Cerebellar cortex (tissue), 1 donor: ENCODE results near the gene NUP98.

Source experiments
- DNase-seq: peaks from one replicate; pipeline ENCODE4 v3.0.0-alpha.2; 2015; ENCODE audit warnings: low spot score

NUP98 gene

DNA sequence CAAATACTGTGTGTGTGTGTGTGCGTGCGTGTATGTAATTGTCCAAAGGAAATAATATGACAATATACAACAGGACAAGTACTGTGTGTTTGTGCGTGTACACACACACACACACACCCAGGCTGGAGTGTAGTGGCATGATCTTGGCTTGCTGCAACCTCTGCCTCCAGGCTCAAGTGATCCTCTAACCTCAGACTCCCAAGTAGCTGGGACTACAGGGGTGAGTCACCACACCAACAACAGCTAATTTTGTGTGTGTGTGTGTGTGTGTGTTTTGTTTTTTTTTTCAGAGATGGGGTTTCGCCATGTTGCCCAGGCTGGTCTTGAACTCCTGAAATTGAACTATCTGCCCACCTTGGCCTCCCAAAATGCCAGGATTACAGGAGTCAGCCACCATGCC is 61.5 kb downstream of the NUP98 start:
- DNase-seq, result no peak

DNA sequence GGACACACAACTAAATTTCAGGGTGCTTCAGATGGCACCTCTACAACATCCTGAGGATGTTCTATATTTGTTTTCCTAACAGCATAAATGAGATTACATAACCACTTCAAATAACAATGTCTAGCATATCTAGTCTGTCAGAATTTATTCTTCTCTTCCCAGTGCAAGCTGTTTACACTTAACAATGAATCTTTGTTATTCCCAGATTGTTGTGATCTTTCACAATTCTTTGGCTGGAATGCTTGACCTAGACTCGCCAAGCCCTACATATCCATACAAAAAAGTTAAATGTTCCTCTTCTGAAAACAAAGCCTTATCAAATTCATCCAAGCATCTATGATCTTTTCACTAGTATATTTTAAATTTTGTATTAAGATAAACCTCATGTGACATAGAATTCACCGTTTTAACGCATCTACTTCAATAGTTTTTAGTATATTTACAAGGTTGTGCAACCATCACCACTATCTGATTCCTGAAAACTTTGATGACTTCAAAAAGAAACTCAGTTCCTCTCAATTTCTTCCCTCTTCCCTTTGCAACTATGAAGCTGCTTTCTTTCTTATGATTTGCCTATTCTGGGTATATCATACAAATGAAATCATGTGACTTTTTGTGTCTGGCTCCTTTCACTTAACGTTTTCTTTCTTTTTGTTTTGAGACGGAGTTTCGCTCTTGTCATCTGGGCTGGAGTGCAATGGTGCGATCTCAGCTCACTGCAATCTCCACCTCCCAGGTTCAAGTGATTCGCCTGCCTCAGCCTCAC is 64.5 kb downstream of the NUP98 start:
- no peak for DNase-seq

DNA sequence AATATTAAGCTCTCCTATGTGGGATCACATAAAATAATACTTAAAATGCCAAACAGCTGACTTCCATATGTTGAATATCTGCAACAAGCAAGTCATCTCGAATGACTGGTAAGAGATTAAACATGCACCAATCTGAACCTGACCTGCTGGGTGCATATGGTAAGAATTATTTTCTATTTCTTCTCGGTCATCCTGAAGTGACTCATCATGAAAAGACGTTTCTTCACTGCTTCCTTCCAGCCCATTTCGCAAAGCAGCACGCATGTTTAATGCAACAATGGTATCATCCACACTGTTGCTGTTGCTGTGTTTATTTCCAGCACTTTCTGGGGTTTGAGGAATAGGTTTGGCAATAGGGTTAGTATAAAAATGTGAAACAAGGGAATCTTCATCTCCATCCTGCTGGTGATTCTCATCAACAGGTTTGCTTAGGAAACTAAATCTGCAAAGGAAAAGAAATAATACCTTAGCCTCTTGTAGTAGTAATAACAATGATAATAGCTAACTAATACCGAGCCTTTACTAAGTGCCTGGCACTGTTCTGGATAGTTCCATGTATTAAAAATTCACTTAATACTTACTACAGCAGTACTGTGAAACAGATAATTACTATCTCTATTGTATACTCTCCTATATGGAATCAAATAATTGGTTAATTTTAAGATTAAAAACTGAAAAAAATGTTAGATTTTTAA is 74.2 kb downstream of the NUP98 start:
- DNase-seq, result no peak

DNA sequence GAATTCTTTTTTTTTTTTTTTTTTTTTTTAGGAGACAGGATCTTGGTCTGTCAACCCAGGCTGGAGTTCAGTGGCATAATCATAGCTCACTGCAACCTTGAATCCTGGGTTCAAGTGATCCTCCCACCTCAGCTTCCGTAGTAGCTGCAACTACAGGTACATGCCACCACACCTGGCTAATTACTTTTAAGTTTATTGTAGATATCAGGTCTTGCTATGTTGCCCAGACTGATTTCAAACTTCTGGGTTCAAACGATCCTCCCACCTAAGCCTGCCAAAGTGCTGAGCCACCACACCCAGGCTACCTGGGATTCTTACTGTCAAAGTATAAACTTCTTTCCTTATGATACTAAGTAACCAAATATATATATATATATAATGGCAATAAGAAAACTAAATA is 75.3 kb downstream of the NUP98 start:
- DNase-seq, result no peak

DNA sequence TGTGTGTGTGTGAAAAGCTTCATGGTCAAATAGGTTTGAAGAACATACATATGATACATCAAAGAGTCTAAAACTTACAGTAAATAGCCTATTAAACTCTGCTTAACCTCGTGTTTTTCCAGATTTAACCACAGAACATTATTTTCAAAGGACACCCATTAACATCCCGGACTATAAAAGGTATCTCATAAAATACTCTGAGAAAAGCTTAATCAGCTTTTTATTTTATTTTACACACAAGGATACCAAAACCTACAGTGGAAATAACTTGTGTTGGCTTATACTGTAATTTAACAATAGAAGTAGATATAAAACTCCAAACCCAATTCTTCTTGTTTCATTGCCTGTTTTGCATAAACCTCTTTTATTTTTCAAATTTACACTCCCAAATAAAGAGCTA is 76.4 kb downstream of the NUP98 start:
- no peak for DNase-seq

DNA sequence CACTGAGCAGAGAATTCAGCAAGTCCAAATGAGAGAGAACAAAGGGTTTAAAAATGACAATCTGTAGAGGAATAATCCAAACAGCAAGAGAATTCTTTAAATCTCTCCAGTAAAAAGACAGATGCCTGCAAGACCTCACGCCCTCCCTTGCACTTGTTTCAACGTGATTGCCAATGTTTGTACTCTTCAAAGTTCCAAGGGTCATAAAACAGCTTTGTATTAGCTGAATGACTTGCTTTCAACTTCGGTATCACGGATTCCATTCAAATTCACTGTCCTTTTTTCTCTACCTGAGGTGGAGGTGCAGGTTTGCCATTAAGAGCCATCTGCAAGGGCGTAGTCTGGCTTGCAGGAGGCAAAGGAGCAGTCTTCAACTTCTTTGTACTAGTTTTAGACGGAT is 85.1 kb downstream of the NUP98 start:
- DNase-seq, result no peak

DNA sequence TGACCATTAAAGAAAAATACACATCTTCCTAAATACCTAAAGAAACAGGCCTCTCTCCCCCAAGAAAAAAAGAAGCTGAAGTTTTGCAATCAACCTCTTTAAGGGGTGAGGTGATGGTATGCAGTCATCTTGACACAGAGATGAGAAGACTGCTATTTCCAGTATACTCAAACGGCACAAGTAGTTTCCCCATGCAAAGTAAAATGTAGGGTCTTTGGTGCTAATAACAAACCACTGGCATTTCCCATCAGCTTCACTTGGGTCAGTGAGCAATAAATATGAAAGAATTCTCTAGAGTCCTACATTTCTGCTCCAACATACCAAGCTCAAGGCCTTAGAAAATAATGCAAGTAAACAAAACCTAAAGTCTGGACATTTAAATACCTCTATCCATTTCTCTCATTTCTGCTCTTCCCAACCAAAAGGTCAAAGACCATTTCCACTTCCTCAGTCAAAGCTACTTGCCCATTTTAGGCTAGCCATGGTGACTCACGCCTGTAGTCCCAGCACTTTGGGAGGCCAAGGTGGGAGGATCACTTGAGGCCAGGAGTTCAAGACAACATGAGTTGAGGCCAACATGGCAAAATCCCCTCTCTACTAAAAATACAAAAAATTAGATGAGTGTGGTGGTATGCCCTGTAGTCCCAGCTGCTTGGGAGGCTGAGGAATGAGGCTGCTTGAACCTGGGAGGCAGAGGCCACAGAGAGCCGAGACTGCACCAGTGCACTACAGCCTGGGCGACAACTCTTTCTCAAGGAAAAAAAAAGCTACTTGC is 86.7 kb downstream of the NUP98 start:
- no peak for DNase-seq

DNA sequence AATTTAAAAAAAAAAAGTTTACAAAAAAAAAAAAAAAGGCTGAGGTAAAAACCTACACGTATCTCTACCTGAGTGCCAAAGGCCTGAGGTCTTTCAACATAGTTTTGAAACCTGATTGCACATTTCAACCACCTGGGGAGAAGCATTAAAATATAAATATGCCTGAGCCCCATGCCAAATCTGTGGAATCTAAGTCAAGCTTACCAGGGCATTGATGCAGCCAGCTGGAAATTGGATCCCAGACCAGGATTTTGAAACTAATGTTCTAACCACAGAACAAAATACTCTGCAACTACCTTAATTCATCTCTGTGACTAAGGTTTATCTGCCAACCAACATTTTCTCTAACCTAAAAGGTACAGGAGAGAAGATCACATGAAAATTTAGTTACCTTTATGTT is 87.4 kb downstream of the NUP98 start:
- no peak for DNase-seq

DNA sequence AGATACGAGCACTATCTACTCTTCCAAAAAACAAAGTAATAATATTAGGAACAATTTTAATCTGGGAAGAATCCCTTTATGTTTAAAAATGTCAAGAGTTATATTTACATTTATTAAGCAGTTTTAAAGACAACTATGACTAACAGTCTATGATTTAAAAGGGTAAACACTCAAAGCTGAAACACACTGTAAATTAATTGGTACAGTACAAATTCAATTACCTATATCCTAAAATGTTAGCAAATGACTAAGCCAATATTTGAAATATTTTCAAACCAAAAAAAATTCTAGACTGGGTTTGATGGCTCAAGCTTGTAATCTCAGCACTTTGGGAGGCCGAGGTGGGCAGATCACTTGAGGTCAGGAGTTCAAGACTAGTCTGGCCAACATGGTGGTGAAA is 90.2 kb downstream of the NUP98 start:
- no peak for DNase-seq

DNA sequence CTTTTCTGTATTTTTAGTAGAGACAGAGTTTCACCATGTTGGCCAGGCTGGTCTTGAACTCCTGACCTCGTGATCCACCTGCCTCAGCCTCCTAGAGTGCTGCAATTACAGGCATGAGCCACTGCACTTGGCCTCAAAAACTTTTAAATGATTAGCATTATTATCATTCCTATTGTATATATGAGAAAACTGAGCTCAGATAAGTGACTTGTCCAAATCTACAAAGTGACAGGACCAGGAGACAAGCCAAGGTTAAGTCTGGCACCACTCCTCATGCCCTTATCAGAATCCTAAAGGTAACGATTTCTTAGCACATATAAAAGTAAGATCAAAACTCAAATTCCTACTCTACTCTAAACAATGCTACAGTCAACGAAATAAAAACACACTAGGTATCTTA is 94.0 kb downstream of the NUP98 start:
- DNase-seq, result no peak

DNA sequence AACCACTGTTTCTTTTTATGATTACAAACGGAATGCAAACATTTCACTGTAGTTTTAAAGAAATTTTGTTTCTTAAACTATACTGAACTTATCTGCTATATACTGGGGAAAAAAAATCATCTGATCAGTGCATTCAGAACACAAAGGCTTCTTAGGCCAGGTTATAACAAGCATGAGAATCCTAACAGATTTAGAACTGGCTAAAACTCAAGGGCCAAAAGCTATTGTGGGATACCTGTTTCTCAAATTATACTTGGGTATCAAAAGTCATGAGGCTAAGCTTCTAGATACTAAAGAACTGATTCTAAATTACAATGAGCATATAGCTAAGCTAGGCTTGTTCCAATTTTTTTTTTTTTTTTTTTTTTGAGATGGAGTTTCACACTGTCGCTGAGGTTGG is 96.4 kb downstream of the NUP98 start:
- DNase-seq, result no peak

DNA sequence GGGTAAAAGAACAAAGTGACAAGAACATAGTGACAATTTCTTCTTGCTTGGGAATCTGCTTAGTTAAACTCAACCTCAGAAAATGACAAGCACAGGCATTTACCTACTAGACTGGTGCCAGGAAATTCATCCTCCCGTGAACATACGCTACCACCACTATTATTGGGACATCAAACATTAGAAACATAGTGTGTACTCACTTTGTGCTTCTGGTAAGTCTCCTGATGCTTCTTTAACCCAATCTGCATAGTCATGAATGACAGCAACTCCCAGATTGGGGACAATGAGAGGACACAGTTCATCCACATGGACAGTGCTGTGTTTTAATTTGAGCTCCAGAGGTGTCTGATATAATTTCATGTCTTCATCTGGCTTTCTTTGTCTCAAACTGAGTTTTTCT is 96.9 kb downstream of the NUP98 start:
- DNase-seq, result no peak

DNA sequence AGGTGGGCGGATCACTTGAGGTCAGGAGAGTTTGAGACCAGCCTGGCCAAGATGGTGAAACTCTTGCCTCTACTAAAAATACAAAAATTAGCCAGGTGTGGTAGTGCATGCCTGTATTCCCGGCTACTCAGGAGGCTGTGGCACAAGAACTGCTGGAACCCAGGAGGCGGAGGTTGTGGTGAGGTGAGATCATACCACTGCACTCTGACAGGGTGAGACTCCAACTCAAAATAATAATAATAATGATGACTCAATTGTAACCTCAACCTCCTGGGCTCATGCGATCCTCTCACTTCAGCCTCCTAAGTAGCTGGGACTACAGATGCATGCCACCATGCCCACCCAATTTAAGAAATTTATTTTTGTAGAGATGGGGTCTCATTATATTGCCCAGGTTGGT is 110.6 kb downstream of the NUP98 start:
- DNase-seq, result no peak

DNA sequence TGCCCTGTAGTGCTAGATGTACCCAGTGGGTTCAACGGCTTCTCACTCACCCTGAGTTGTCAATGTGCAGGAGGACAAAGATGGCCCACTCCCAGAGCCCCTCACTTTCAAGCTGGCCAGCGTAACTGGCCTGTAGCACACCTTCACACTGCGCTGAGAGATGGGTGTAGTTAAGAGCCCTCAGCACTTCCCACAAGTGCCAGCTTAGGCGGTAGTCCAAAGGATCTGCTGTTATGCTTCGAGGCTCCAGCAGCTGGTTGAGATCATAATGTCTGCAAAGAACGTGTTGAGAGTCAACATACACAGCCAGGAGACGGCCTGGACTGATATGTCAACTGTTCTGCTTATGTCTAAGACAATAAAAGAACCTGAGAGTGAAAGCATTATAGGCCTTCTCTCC is 111.4 kb downstream of the NUP98 start:
- no peak for DNase-seq

DNA sequence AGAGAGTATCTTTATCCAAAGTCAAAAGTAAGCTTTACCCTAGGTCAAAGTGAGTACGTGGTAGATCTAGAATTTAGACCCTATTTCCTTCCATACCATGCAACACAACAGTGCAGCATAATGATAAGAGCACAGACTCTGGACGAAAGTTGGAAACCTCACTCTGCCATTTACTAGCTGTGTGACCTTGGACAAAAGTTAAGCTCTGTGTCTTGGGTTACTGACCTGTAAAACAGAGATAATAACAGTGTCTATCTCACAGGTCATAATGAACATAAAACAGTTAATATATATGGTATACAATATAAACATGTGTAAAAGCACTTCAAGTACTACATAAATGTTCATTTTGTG is 112.6 kb downstream of the NUP98 start:
- DNase-seq, result no peak

DNA sequence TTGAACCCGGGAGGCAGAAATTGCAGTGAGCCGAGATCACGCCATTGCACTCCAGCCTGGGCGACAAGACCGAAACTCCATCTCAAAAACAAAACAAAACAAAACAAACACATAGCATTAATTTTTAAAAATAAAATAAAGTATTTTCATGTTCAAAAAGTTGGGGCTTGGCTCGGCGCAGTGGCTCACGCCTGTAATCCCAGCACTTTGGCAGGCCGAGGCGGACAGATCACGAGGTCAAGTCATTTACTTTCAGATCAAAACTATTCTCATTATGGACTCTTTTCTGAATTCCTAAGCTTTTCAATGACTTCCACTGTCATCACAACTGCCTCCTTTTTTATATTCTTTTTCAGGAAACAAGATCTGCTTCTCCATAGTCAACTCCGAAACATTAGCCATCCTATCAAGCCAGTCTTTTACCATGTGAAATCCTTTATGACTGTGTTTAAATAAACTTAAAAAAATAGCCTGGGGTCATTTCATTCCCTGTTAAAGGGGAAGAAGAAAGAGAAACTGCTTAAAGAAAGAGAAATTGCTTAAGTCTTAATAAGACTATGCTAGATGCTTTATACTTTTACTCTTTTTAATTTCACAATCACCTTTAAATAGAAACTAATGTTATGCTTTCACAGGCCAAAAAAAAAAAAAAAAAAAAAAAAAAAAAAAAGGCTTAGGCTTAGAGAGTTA is 113.1 kb downstream of the NUP98 start:
- DNase-seq, result no peak

DNA sequence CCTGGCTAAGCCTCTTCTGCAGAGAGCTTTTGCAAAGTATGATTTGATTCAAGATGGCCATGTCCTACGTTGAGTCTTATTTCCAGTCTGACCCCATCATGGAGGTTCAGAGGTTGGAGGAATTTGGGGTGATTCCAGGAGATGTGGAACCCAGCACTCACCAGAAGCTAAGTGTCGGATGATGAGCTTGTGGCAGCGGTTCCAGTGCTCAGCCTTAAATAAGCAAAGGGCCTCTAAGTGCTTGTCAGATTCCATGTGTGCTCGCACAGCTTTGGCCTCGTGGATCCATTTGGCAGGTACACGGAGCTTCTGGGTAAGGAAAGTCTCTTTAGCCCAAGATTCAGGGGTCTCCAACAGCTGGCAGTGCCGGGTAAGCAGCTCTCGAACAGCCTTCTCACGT is 114.3 kb downstream of the NUP98 start:
- DNase-seq, result no peak

DNA sequence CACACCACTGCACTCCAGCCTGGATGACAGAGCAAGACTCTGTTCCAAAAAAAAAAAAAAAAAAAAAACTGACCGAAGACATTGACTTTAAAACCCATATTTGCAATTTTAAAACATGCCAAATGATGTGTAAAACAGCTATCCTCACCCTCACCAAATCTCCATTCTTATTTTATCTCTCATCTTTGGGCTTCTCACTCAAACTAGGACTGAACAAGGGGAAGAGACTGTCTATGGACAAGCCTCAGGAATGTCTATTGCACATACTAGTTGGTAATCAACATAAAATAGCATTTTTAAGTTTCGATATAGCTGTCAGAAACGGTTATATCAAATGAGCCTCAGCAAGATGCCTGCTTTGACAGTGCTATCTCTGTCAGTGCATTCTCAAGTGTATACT is 118.3 kb downstream of the NUP98 start:
- DNase-seq, result no peak

DNA sequence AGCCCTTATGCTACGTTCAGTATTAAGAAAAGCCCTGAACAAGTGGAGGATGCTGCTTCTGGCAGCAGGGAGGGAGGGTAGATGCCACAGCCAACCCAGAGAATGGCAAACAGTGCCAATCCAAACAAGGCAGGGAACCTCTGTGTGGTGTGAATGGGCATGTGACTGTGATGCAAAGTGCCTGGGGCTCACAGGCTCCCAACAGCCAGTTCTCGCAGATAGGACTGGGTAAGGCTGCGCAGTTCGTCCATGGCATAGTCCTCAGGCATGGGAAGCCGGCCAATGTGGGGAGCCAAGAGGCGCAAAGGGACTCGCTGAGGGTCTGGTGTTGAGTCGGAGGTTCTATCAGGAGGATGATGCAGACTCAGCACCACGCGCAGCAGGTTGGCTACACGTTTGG is 121.4 kb downstream of the NUP98 start:
- DNase-seq, result no peak

DNA sequence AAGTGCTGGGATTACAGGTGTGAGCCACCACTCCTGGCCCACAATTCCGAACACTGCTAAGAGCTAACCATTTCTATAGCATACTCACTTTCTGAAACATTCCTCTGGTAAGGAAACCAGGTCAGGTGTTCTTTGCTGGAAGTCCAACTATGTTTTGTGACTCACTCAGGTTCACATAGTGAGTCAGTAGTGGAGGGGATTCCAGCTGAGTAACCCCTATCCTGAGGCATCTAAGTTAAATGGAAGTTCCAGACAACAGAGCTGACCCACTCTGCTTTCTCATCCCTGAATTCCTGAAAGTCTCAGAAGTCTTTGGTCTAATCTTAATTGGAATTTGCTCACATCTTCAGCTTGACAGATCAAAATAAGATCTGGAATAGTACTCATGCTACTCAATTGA is 123.2 kb downstream of the NUP98 start:
- DNase-seq, result no peak

DNA sequence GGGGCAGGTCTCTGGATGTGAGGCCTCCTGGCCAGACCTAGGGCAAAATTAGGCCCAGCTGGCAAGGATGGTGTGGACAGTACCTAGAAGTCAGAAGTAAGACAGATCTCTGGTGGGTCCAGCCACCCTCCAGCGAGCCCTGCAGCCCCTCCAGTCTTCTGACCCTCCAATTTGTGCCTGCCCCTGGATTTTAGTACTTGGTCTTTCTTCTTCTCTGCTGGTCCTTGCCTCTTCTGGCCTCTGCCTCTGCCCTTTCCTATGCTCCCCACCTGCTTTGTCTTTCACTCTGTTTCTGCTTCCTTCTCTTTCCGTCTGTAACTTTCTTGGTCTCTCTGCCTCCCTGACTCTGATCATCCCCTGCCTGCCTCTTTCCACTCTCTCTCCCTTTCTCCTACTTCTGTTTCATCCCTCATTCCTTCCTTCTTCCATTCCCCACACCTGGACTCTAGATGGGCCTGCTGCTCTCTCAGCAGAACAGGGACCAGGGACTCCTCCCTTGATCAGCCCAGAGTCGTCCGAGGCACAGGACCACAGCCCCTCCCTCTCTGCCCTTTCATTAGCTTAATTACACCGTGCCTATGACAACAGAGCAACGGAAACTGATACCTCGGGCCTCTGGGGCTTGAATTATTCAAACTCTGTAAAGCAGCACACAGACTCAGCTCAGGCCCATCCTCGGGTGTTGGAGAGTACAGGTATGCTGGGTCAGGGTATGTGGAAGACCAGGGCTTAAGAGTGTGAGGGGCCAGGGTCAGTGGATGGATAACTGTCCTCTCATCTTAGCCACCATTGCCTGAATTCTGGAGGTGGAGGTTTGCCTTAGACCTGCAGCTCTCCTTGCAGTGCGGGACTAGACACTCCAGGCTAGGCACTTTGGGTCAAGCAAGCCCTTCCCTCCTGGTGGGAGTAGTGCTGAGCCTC is 125.8 kb downstream of the NUP98 start, which contains the start of gene CHRNA10:
TSS of gene CHRNA10 (minus strand) at position 51 of the 921 bp plus-strand sequence. CDS start 72 bp downstream, outside the sequence.
- no peak for DNase-seq
